Measurements from ENCODE around the gene RBMX.
A peak's percentile ranks its signal among the peaks of the same experiment; 100 is the strongest.
"Not testable (repeated sequence)": the region's sequence is repeated elsewhere in the genome, so short reads cannot be mapped to it uniquely, and the experiment has no call there.

Gene RBMX

GRCh38 chrX:136906921-136907510, 26.5 kb upstream of the RBMX start:
- Histone ChIP-seq H2AFZ (ENCODE audit: low read length, unreplicated experiment) (no peak overlapping the region), H3K4me3 (ENCODE audit: low read depth, low read length) (no peak overlapping the region), H3K4me1 (ENCODE audit: control insufficient read depth, insufficient read depth, low read length, unreplicated experiment) (no peaks in the 10 kb centered on the region), H3K79me2 (ENCODE audit: control insufficient read depth, insufficient read depth, low read length, unreplicated experiment) (no peaks in the 10 kb centered on the region), H3K27ac (ENCODE audit: low read depth, low read length) (no peak overlapping the region), H3K36me3 (ENCODE audit: insufficient read depth, low read length) (no peaks in the 10 kb centered on the region), H3K27me3 (ENCODE audit: insufficient read depth, low read length) (no peaks in the 10 kb centered on the region)

GRCh38 chrX:136904067-136904466, 23.5 kb upstream of the RBMX start:
- not testable (repeated sequence) for H3K36me3 ChIP-seq (ENCODE audit: insufficient read depth, low read length); H2AFZ ChIP-seq (ENCODE audit: low read length, unreplicated experiment); H3K4me1 ChIP-seq (ENCODE audit: control insufficient read depth, insufficient read depth, low read length, unreplicated experiment); H3K4me3 ChIP-seq (ENCODE audit: low read depth, low read length); H3K27me3 ChIP-seq (ENCODE audit: insufficient read depth, low read length); H3K79me2 ChIP-seq (ENCODE audit: control insufficient read depth, insufficient read depth, low read length, unreplicated experiment); H3K27ac ChIP-seq (ENCODE audit: low read depth, low read length)

- not testable (repeated sequence) for H3K27me3 ChIP-seq (ENCODE audit: insufficient read depth, low read length); H3K4me3 ChIP-seq (ENCODE audit: low read depth, low read length); H3K36me3 ChIP-seq (ENCODE audit: insufficient read depth, low read length); H2AFZ ChIP-seq (ENCODE audit: low read length, unreplicated experiment); H3K4me1 ChIP-seq (ENCODE audit: control insufficient read depth, insufficient read depth, low read length, unreplicated experiment); H3K79me2 ChIP-seq (ENCODE audit: control insufficient read depth, insufficient read depth, low read length, unreplicated experiment); H3K27ac ChIP-seq (ENCODE audit: low read depth, low read length)
Observed at GRCh38 chrX:136900071-136900470, 19.5 kb upstream of the RBMX start.

GRCh38 chrX:136899221-136899620, 18.7 kb upstream of the RBMX start:
- H2AFZ ChIP-seq (ENCODE audit: low read length, unreplicated experiment) = no peak overlapping the region

GRCh38 chrX:136898752-136899151, 18.2 kb upstream of the RBMX start:
- H2AFZ ChIP-seq (ENCODE audit: low read length, unreplicated experiment); H3K27me3 ChIP-seq (ENCODE audit: insufficient read depth, low read length); H3K36me3 ChIP-seq (ENCODE audit: insufficient read depth, low read length); H3K4me3 ChIP-seq (ENCODE audit: low read depth, low read length); H3K27ac ChIP-seq (ENCODE audit: low read depth, low read length); H3K79me2 ChIP-seq (ENCODE audit: control insufficient read depth, insufficient read depth, low read length, unreplicated experiment); H3K4me1 ChIP-seq (ENCODE audit: control insufficient read depth, insufficient read depth, low read length, unreplicated experiment): not testable (repeated sequence)

More at GRCh38 chrX:136899221-136899620, 18.7 kb upstream of the RBMX start:
- no peaks in the 10 kb centered on the region for H3K79me2 ChIP-seq (ENCODE audit: control insufficient read depth, insufficient read depth, low read length, unreplicated experiment)
- H3K27ac ChIP-seq (ENCODE audit: low read depth, low read length) = no peak overlapping the region
- no peaks in the 10 kb centered on the region for H3K4me1 ChIP-seq (ENCODE audit: control insufficient read depth, insufficient read depth, low read length, unreplicated experiment)
- H3K27me3 ChIP-seq (ENCODE audit: insufficient read depth, low read length) = no peaks in the 10 kb centered on the region
- H3K36me3 ChIP-seq (ENCODE audit: insufficient read depth, low read length) = no peaks in the 10 kb centered on the region
- H3K4me3 ChIP-seq (ENCODE audit: low read depth, low read length) = no peak overlapping the region

- H3K36me3 ChIP-seq (ENCODE audit: insufficient read depth, low read length) = no peaks in the 10 kb centered on the region
- H3K4me1 ChIP-seq (ENCODE audit: control insufficient read depth, insufficient read depth, low read length, unreplicated experiment) = no peaks in the 10 kb centered on the region
- no peak overlapping the region for H3K4me3 ChIP-seq (ENCODE audit: low read depth, low read length)
- H2AFZ ChIP-seq (ENCODE audit: low read length, unreplicated experiment) = no peak overlapping the region
- no peak overlapping the region for H3K27ac ChIP-seq (ENCODE audit: low read depth, low read length)
- no peaks in the 10 kb centered on the region for H3K79me2 ChIP-seq (ENCODE audit: control insufficient read depth, insufficient read depth, low read length, unreplicated experiment)
- H3K27me3 ChIP-seq (ENCODE audit: insufficient read depth, low read length) = no peaks in the 10 kb centered on the region
Observed at GRCh38 chrX:136896121-136896914, 15.8 kb upstream of the RBMX start.

- H3K27ac ChIP-seq (ENCODE audit: low read depth, low read length) = no peak overlapping the region
- H3K4me1 ChIP-seq (ENCODE audit: control insufficient read depth, insufficient read depth, low read length, unreplicated experiment) = no peaks in the 10 kb centered on the region
- no peak overlapping the region for H2AFZ ChIP-seq (ENCODE audit: low read length, unreplicated experiment)
- H3K4me3 ChIP-seq (ENCODE audit: low read depth, low read length) = no peak overlapping the region
- no peaks in the 10 kb centered on the region for H3K79me2 ChIP-seq (ENCODE audit: control insufficient read depth, insufficient read depth, low read length, unreplicated experiment)
- no peaks in the 10 kb centered on the region for H3K27me3 ChIP-seq (ENCODE audit: insufficient read depth, low read length)
- H3K36me3 ChIP-seq (ENCODE audit: insufficient read depth, low read length) = no peaks in the 10 kb centered on the region
Observed at GRCh38 chrX:136892412-136892811, 11.9 kb upstream of the RBMX start.

- H3K27me3 ChIP-seq (ENCODE audit: insufficient read depth, low read length); H2AFZ ChIP-seq (ENCODE audit: low read length, unreplicated experiment); H3K36me3 ChIP-seq (ENCODE audit: insufficient read depth, low read length); H3K4me1 ChIP-seq (ENCODE audit: control insufficient read depth, insufficient read depth, low read length, unreplicated experiment); H3K79me2 ChIP-seq (ENCODE audit: control insufficient read depth, insufficient read depth, low read length, unreplicated experiment); H3K4me3 ChIP-seq (ENCODE audit: low read depth, low read length); H3K27ac ChIP-seq (ENCODE audit: low read depth, low read length): not testable (repeated sequence)
Observed at GRCh38 chrX:136890596-136890995, 10.1 kb upstream of the RBMX start.

GRCh38 chrX:136889269-136889668, 8.7 kb upstream of the RBMX start:
- Histone ChIP-seq H3K4me1 (ENCODE audit: control insufficient read depth, insufficient read depth, low read length, unreplicated experiment) (no peaks in the 10 kb centered on the region), H2AFZ (ENCODE audit: low read length, unreplicated experiment) (no peak overlapping the region), H3K79me2 (ENCODE audit: control insufficient read depth, insufficient read depth, low read length, unreplicated experiment) (no peaks in the 10 kb centered on the region), H3K36me3 (ENCODE audit: insufficient read depth, low read length) (no peaks in the 10 kb centered on the region), H3K4me3 (ENCODE audit: low read depth, low read length) (no peak overlapping the region), H3K27me3 (ENCODE audit: insufficient read depth, low read length) (no peaks in the 10 kb centered on the region), H3K27ac (ENCODE audit: low read depth, low read length) (no peak overlapping the region)

- Histone ChIP-seq H3K36me3 (ENCODE audit: insufficient read depth, low read length) (peaks cover 7% of the 10 kb centered on the region; the same call in 1 of the 2 replicates), H3K4me1 (ENCODE audit: control insufficient read depth, insufficient read depth, low read length, unreplicated experiment) (no peaks in the 10 kb centered on the region), H3K4me3 (ENCODE audit: low read depth, low read length) (peak overlapping the region; percentile 88), H2AFZ (ENCODE audit: low read length, unreplicated experiment) (peak overlapping the region; percentile 22), H3K27me3 (ENCODE audit: insufficient read depth, low read length) (no peaks in the 10 kb centered on the region), H3K79me2 (ENCODE audit: control insufficient read depth, insufficient read depth, low read length, unreplicated experiment) (peaks cover 45% of the 10 kb centered on the region), H3K27ac (ENCODE audit: low read depth, low read length) (peak overlapping the region; percentile 71)
Observed at GRCh38 chrX:136880003-136880451, 498 bp downstream of the RBMX start.

Data from ACC112 (cell line).